Skeletal muscle satellite cell (primary cell): ENCODE measurements around the gene SLAMF1.
"Not testable (repeated sequence)": the region's sequence is repeated elsewhere in the genome, so short reads cannot be mapped to it uniquely, and the experiment has no call there.

Source experiments
- H3K27me3 ChIP-seq: 2 replicates; pipeline ENCODE4 v1.7.0; 2013; ENCODE audit warnings: low read length; ENCODE audit not compliant: control insufficient read depth, insufficient read depth
- H3K36me3 ChIP-seq: 2 replicates; pipeline ENCODE4 v1.7.0; 2013; ENCODE audit warnings: mild to moderate bottlenecking, control low read depth, low read length; ENCODE audit not compliant: insufficient read depth
- H3K4me1 ChIP-seq: 2 replicates; pipeline ENCODE4 v1.7.0; 2013; ENCODE audit warnings: low read length; ENCODE audit not compliant: control insufficient read depth, insufficient read depth
- H3K4me2 ChIP-seq: 2 replicates; pipeline ENCODE4 v1.7.0; 2013; ENCODE audit warnings: mild to moderate bottlenecking, low read length
- H3K4me3 ChIP-seq: 2 replicates; pipeline ENCODE4 v1.7.0; 2013; ENCODE audit warnings: low read length
- H3K9ac ChIP-seq: 2 replicates; pipeline ENCODE4 v1.7.0; 2013; ENCODE audit warnings: mild to moderate bottlenecking, low read depth, low read length, moderate library complexity
- H3K9me3 ChIP-seq: replicated peaks from 2 replicates; pipeline ENCODE4 v1.7.0; 2013; ENCODE audit warnings: mild to moderate bottlenecking, control low read depth, low read length

SLAMF1 gene

GRCh38 chr1:160562745-160563144, 84.1 kb downstream of the SLAMF1 start:
- not testable (repeated sequence) for H3K27me3 ChIP-seq, H3K4me1 ChIP-seq, H3K9me3 ChIP-seq, H3K9ac ChIP-seq, H3K36me3 ChIP-seq, H3K4me2 ChIP-seq, H3K4me3 ChIP-seq

GRCh38 chr1:160560806-160561205, 86.0 kb downstream of the SLAMF1 start:
- H3K4me3 ChIP-seq = no peak overlapping the region

GRCh38 chr1:160560045-160560705, 86.7 kb downstream of the SLAMF1 start:
- no peak overlapping the region for H3K4me3 ChIP-seq
- no peaks in the 10 kb centered on the region for H3K4me1 ChIP-seq
- no peaks in the 10 kb centered on the region for H3K36me3 ChIP-seq
- no peaks in the 10 kb centered on the region for H3K27me3 ChIP-seq
- no peak overlapping the region for H3K4me2 ChIP-seq
- H3K9ac ChIP-seq = no peak overlapping the region
- H3K9me3 ChIP-seq = no peaks in the 10 kb centered on the region

More at GRCh38 chr1:160560806-160561205, 86.0 kb downstream of the SLAMF1 start:
- Histone ChIP-seq H3K4me2 (no peak overlapping the region), H3K9ac (no peak overlapping the region), H3K27me3 (no peaks in the 10 kb centered on the region), H3K9me3 (no peaks in the 10 kb centered on the region), H3K4me1 (no peaks in the 10 kb centered on the region), H3K36me3 (no peaks in the 10 kb centered on the region)

GRCh38 chr1:160559437-160559836, 87.4 kb downstream of the SLAMF1 start:
- not testable (repeated sequence) for H3K36me3 ChIP-seq, H3K27me3 ChIP-seq, H3K9me3 ChIP-seq, H3K4me2 ChIP-seq, H3K4me3 ChIP-seq, H3K9ac ChIP-seq, H3K4me1 ChIP-seq

GRCh38 chr1:160558660-160559380, 88.0 kb downstream of the SLAMF1 start:
- H3K4me3 ChIP-seq = no peak overlapping the region
- H3K9me3 ChIP-seq = no peaks in the 10 kb centered on the region
- H3K4me1 ChIP-seq = no peaks in the 10 kb centered on the region
- no peaks in the 10 kb centered on the region for H3K36me3 ChIP-seq
- H3K27me3 ChIP-seq = no peaks in the 10 kb centered on the region
- no peak overlapping the region for H3K9ac ChIP-seq
- H3K4me2 ChIP-seq = no peak overlapping the region
